ENCODE results near the gene GRK5.
"Not testable (repeated sequence)": the region's sequence is repeated elsewhere in the genome, so short reads cannot be mapped to it uniquely, and the experiment has no call there.

Gene GRK5

GRCh38 chr10:119422682-119423509 is 215.5 kb downstream of the GRK5 start:
- DNase-seq (ENCODE audit: low spot score), result no peak

GRCh38 chr10:119423510-119424257 is 216.3 kb downstream of the GRK5 start:
- DNase-seq (ENCODE audit: low spot score), result no peak

- no peak for DNase-seq (ENCODE audit: low spot score)
Measured at GRCh38 chr10:119424258-119424975, 217.0 kb downstream of the GRK5 start.

GRCh38 chr10:119425102-119425880 is 217.9 kb downstream of the GRK5 start:
- no peak for DNase-seq (ENCODE audit: low spot score)

- DNase-seq (ENCODE audit: low spot score), result no peak
Measured at GRCh38 chr10:119425881-119426170, 218.5 kb downstream of the GRK5 start.

- no peak for DNase-seq (ENCODE audit: low spot score)
Measured at GRCh38 chr10:119426699-119427098, 219.3 kb downstream of the GRK5 start.

- no peak for DNase-seq (ENCODE audit: low spot score)
Measured at GRCh38 chr10:119427263-119427864, 220.0 kb downstream of the GRK5 start.

GRCh38 chr10:119428789-119429188 is 221.4 kb downstream of the GRK5 start:
- DNase-seq (ENCODE audit: low spot score), result no peak

- DNase-seq (ENCODE audit: low spot score), result no peak
Measured at GRCh38 chr10:119429771-119430170, 222.4 kb downstream of the GRK5 start.

GRCh38 chr10:119431034-119431772 is 223.8 kb downstream of the GRK5 start:
- peak; percentile 72 for DNase-seq (ENCODE audit: low spot score)

GRCh38 chr10:119431773-119432135 is 224.4 kb downstream of the GRK5 start:
- no peak for DNase-seq (ENCODE audit: low spot score)

- DNase-seq (ENCODE audit: low spot score), result not testable (repeated sequence)
Measured at GRCh38 chr10:119434942-119435341, 227.6 kb downstream of the GRK5 start.

GRCh38 chr10:119438717-119439116 is 231.3 kb downstream of the GRK5 start:
- no peak for DNase-seq (ENCODE audit: low spot score)

- no peak for DNase-seq (ENCODE audit: low spot score)
Measured at GRCh38 chr10:119439922-119440321, 232.6 kb downstream of the GRK5 start.

GRCh38 chr10:119441151-119441821 is 233.9 kb downstream of the GRK5 start:
- DNase-seq (ENCODE audit: low spot score), result peak; percentile 89

GRCh38 chr10:119441921-119442757 is 234.8 kb downstream of the GRK5 start:
- no peak for DNase-seq (ENCODE audit: low spot score)

GRCh38 chr10:119442758-119443060 is 235.3 kb downstream of the GRK5 start:
- no peak for DNase-seq (ENCODE audit: low spot score)

- DNase-seq (ENCODE audit: low spot score), result no peak
Measured at GRCh38 chr10:119443441-119443840, 236.1 kb downstream of the GRK5 start.

- DNase-seq (ENCODE audit: low spot score), result no peak
Measured at GRCh38 chr10:119443970-119444660, 236.7 kb downstream of the GRK5 start.
